Measurements from ENCODE around the gene POR. TPM values are rescaled to one million over a fixed set of nuclear protein-coding genes. Genes with fewer than 3 reads are reported as not detected.
A peak's percentile ranks its signal among the peaks of the same experiment; 100 is the strongest.

The POR gene
- total and polyA plus RNA-seq, 2 of the 13 experiments (the other 11 are each of a cell fraction or from before 2014, with no cell fraction given), result 145 to 266 TPM

DNA sequence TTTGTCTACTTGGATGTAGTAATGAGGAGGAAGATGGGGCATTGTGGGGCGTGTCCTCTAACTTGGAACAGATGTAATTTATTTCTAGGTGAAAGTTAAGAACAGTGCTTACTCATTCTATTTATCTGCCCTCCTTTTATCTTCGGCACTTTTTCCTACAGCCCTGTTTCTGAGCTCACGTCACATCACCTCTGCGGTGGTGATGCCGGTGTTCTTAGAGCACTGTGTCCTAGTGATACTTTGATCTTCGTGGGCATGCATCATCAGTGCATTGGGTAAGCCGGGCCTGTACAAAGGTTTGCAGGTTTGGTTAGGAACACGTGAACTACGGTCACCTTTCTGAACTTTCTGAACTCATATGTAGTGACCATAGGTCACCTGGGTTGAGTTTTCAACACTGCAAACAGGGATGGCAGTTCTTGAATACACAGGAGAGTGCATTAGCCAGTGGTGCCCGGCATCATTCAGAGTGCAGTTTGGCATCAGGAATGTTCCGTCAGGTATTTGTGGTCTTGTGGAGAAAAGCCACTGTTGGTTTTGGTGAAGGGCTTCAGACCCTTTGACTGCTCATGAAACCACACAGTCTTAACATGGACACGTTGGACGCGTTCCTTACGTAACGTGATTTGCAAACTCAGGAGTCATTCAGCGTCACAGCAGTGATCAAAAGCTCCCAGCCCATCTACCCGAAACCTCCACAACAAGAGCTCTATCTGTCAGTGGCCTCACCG is 5.6 kb downstream of the POR start (continued):
- TF ChIP-seq RNF2 (conservative IDR thresholded peaks at IDR 0.05; ENCODE audit: low read depth), result no peak
- TF ChIP-seq NR1H2 (CRISPR knock-in tag; IDR thresholded peaks at IDR 0.05; ENCODE audit: borderline replicate concordance, low read depth), result peak; percentile 67; the same call in 1 of the 2 replicates
- TF ChIP-seq ZNF275 (CRISPR knock-in tag; IDR thresholded peaks at IDR 0.05; ENCODE audit: borderline replicate concordance), result peak; percentile 67; the same call in 1 of the 2 replicates
- TF ChIP-seq KDM4B (CRISPR knock-in tag; IDR thresholded peaks at IDR 0.05), result no peak
- TF ChIP-seq FOSL1 (CRISPR knock-in tag; IDR thresholded peaks at IDR 0.05; ENCODE audit: borderline replicate concordance), result peak; percentile 81
- TF ChIP-seq AKAP8 (CRISPR knock-in tag; IDR thresholded peaks at IDR 0.05), result peak; percentile 89
- TF ChIP-seq ZNF281 (CRISPR knock-in tag; IDR thresholded peaks at IDR 0.05; ENCODE audit: borderline replicate concordance), result peak; percentile 57; the same call in 1 of the 2 replicates
- peak; percentile 59 for TF ChIP-seq MAFF (IDR thresholded peaks at IDR 0.05; ENCODE audit: low read depth, low read length)
- TF ChIP-seq HOMEZ (CRISPR knock-in tag; IDR thresholded peaks at IDR 0.05; ENCODE audit: low read depth), result peak; percentile 73
- TF ChIP-seq KLF16 (CRISPR knock-in tag; IDR thresholded peaks at IDR 0.05), result peak in 1 of 2 experiments; percentile 92; a peak in 2 of 4 replicates
- TF ChIP-seq, protein P1, sequence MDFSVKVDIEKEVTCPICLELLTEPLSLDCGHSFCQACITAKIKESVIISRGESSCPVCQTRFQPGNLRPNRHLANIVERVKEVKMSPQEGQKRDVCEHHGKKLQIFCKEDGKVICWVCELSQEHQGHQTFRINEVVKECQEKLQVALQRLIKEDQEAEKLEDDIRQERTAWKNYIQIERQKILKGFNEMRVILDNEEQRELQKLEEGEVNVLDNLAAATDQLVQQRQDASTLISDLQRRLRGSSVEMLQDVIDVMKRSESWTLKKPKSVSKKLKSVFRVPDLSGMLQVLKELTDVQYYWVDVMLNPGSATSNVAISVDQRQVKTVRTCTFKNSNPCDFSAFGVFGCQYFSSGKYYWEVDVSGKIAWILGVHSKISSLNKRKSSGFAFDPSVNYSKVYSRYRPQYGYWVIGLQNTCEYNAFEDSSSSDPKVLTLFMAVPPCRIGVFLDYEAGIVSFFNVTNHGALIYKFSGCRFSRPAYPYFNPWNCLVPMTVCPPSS (IDR thresholded peaks at IDR 0.05), result no peak
- TF ChIP-seq ZBTB34 (CRISPR knock-in tag; IDR thresholded peaks at IDR 0.05), result peak; percentile 99
- peak; percentile 58; the same call in 1 of the 2 replicates for TF ChIP-seq ZNF556 (CRISPR knock-in tag; IDR thresholded peaks at IDR 0.05; ENCODE audit: borderline replicate concordance)
- TF ChIP-seq, protein P2, sequence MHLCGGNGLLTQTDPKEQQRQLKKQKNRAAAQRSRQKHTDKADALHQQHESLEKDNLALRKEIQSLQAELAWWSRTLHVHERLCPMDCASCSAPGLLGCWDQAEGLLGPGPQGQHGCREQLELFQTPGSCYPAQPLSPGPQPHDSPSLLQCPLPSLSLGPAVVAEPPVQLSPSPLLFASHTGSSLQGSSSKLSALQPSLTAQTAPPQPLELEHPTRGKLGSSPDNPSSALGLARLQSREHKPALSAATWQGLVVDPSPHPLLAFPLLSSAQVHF (CRISPR knock-in tag; IDR thresholded peaks at IDR 0.05), result no peak
- TF ChIP-seq, protein P3, sequence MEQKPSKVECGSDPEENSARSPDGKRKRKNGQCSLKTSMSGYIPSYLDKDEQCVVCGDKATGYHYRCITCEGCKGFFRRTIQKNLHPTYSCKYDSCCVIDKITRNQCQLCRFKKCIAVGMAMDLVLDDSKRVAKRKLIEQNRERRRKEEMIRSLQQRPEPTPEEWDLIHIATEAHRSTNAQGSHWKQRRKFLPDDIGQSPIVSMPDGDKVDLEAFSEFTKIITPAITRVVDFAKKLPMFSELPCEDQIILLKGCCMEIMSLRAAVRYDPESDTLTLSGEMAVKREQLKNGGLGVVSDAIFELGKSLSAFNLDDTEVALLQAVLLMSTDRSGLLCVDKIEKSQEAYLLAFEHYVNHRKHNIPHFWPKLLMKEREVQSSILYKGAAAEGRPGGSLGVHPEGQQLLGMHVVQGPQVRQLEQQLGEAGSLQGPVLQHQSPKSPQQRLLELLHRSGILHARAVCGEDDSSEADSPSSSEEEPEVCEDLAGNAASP (CRISPR knock-in tag; IDR thresholded peaks at IDR 0.05; ENCODE audit: borderline replicate concordance), result peak; percentile 97
